Cardiac muscle cell (in vitro differentiated cells and primary cell): ENCODE measurements around the gene SYT7. TPM values are rescaled to one million over a fixed set of nuclear protein-coding genes. Genes with fewer than 3 reads are reported as not detected.

Experiments used
- DNase-seq, 2 donors: peaks; one replicate each; pipeline versions ENCODE4 v3.0.0 to v3.0.0-alpha.2; 2010 to 2017; ENCODE audit warnings: low read depth in 1 of 2, low spot score in 1 of 2
- H3K27ac ChIP-seq: fragments of 200-600 bp; sonication (generic); 2 replicates; pipeline ENCODE4 v1.5.1; 2016
- H3K27me3 ChIP-seq: fragments of 200-600 bp; sonication (generic); 2 replicates; pipeline ENCODE4 v1.6.0; 2016; ENCODE audit warnings: control low read depth
- H3K36me3 ChIP-seq: fragments of 200-600 bp; sonication (generic); 2 replicates; pipeline ENCODE4 v1.5.1; 2016; ENCODE audit warnings: control low read depth
- H3K4me1 ChIP-seq: fragments of 200-600 bp; sonication (generic); 2 replicates; pipeline ENCODE4 v1.8.1; 2017; ENCODE audit warnings: low read depth, mild to moderate bottlenecking, mixed run types
- H3K4me3 ChIP-seq: fragments of 200-600 bp; sonication (generic); 2 replicates; pipeline ENCODE4 v1.5.1; 2016; ENCODE audit warnings: mild to moderate bottlenecking
- H3K9me3 ChIP-seq: fragments of 200-600 bp; sonication (generic); 2 replicates; pipeline ENCODE4 v1.5.1; 2017; ENCODE audit warnings: low read depth, mild to moderate bottlenecking, control low read depth
- polyA plus RNA-seq: library from polyadenylated mRNA; unstranded; fragments of >200 nt; fragmentation: Nextera tagmentation; extraction: Ambion mirVana; gene quantifications from 2 replicates; pipeline ENCODE4 v1.2.1, GENCODE V29; 2016
- total RNA-seq: library from RNA; depleted of rRNA; stranded (reverse); fragments of >200 nt; gene quantifications from 2 replicates; pipeline ENCODE4 v1.2.3, GENCODE V29; 2016
- TF ChIP-seq, protein P1 (sequence below): IDR thresholded peaks from 2 replicates; pipeline ENCODE4 v1.5.1; 2012; ENCODE audit warnings: low read depth, mild to moderate bottlenecking, low read length

The SYT7 gene
- total and polyA plus RNA-seq, 2 experiments from 2014 or later: 6.3 to 12.1 TPM

DNA sequence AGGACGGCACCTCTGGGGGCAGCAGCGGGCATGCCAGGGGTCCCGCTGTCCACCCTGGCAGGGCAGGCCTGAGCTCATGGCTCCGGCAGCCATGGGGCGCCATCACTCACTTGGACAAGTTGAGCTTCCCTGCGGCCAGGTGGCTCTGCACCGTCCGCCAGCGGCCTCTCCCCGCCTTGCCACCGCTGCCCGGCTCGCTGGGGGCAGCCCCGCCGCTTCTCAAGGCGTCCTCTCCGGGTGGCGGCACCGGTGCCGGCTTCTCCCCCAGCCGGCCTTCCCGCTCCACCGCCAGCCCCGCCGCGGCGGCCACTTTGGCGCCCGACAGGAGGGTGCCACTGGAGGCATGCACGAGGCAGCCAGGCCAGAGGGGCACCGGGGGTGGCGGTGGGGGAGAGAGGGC, 35.0 kb downstream of the SYT7 start:
- H3K9me3 ChIP-seq: no peaks in the 10 kb centered on the region
- H3K27ac ChIP-seq: no peak overlapping the region
- no peaks in the 10 kb centered on the region for H3K36me3 ChIP-seq
- no peaks in the 10 kb centered on the region for H3K27me3 ChIP-seq
- H3K4me3 ChIP-seq: no peak overlapping the region
- TF ChIP-seq, protein P1, sequence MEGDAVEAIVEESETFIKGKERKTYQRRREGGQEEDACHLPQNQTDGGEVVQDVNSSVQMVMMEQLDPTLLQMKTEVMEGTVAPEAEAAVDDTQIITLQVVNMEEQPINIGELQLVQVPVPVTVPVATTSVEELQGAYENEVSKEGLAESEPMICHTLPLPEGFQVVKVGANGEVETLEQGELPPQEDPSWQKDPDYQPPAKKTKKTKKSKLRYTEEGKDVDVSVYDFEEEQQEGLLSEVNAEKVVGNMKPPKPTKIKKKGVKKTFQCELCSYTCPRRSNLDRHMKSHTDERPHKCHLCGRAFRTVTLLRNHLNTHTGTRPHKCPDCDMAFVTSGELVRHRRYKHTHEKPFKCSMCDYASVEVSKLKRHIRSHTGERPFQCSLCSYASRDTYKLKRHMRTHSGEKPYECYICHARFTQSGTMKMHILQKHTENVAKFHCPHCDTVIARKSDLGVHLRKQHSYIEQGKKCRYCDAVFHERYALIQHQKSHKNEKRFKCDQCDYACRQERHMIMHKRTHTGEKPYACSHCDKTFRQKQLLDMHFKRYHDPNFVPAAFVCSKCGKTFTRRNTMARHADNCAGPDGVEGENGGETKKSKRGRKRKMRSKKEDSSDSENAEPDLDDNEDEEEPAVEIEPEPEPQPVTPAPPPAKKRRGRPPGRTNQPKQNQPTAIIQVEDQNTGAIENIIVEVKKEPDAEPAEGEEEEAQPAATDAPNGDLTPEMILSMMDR: no peak
- DNase-seq: no peak
- H3K4me1 ChIP-seq: peaks cover 6% of the 10 kb centered on the region

DNA sequence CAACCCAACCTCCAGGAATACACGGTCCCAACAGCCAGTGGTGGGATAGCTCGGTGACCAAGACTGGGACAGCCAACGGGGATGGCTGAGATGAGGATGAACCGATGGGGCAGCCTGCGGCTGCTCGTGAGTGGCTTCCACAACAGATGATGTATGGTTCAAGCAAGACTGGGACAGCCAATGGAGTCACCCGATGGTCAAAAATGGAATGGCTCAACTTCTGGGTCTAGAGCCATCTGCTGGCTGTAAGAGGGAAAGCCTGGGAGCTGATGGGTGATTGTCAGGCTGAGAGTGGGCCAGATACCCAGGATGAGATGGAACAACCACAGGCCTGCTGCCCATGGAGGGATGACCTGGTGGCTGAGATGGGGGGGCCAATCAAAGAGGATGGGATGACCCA, 35.5 kb downstream of the SYT7 start:
- Histone ChIP-seq H3K9me3 (no peaks in the 10 kb centered on the region), H3K36me3 (no peaks in the 10 kb centered on the region), H3K27ac (no peak overlapping the region), H3K4me3 (no peak overlapping the region), H3K4me1 (peaks cover 6% of the 10 kb centered on the region), H3K27me3 (no peaks in the 10 kb centered on the region)
- no peak for DNase-seq
- TF ChIP-seq, protein P1: peak; percentile 42

DNA sequence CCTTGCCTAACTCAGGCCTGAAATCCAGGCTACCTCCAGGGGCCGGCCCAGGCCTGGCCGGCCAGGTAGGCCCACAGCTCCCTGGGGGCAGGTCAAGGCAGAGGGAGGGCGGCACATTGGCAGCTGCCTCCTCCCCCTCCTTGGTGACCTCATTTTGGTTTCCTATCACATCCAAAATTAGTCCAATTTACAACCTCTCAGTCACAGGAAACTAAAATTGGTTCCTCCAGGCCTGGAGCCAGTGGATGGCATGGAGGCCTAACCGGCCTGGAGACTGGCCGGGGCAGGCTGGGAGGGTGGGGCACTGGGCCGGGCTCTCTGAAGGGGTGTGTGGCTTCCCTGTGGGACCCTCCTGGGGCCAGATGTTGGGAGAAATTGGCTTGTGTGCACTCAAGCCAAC, 36.4 kb downstream of the SYT7 start:
- H3K27ac ChIP-seq: no peak overlapping the region
- H3K9me3 ChIP-seq: no peaks in the 10 kb centered on the region
- H3K4me3 ChIP-seq: no peak overlapping the region
- no peaks in the 10 kb centered on the region for H3K27me3 ChIP-seq
- TF ChIP-seq, protein P1: no peak
- H3K36me3 ChIP-seq: no peaks in the 10 kb centered on the region
- DNase-seq: no peak
- H3K4me1 ChIP-seq: peaks cover 6% of the 10 kb centered on the region

DNA sequence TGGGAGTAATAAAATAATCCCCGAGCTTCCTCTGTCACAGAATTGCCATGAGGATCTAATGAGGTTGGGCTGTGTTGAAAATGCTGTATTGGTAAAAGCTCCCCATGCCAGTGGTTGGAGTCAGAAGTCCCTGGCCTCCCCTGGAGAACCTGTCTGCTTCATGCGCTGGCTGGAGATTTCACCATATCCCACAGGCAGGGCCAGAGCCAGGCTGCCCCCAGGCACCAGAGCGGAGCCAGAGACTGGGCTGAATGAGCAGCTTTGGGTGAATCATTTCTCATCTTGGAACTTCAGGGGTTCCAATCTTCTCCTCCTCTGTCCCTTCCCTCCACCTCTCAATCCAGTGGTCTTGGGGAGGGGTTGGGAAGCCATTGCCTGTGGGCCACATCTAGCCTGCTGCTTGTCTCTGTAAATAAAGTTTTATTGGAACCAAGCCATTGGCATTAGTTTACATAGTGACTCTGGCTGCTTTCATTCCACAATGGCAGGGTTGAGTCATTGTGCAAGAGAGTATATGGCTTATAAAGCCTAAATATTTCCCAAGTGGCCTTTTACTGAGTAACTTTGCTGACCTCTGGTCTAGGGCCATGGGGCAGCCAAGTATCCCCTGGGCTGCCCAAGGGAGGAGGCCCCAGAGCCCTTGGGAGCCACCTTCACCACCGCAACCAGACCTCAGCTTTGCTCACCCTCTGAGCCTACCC, 37.1 kb downstream of the SYT7 start:
- Histone ChIP-seq H3K36me3 (no peaks in the 10 kb centered on the region), H3K27me3 (no peaks in the 10 kb centered on the region), H3K27ac (no peak overlapping the region), H3K4me1 (peaks cover 6% of the 10 kb centered on the region), H3K9me3 (no peaks in the 10 kb centered on the region), H3K4me3 (no peak overlapping the region)
- peak in 1 of 2 donors; percentile 39 for DNase-seq
- TF ChIP-seq, protein P1: no peak

DNA sequence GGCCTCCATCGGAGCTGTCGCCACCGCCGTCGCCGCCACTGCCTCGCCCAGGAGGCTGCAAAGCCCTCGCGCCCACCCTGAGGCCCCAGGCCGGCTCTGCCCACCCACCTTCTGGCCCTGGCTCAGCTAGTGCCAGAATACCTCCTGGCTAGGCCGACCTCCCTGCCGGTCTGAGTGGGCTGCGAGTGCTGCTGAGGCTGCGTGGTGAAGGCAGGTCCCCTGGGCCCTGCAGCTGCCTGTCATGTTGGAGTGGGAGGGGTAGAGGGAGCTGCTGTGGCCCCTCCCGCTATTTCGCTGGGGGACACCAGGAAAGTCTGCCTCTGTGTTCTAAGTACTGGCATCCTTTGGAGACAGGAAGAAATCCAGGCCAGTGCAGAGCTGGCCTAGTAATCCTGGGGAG, 38.2 kb downstream of the SYT7 start:
- no peaks in the 10 kb centered on the region for H3K27me3 ChIP-seq
- H3K9me3 ChIP-seq: no peaks in the 10 kb centered on the region
- no peak for DNase-seq
- TF ChIP-seq, protein P1: no peak
- H3K27ac ChIP-seq: no peak overlapping the region
- no peak overlapping the region for H3K4me3 ChIP-seq
- peaks cover 4% of the 10 kb centered on the region for H3K4me1 ChIP-seq
- no peaks in the 10 kb centered on the region for H3K36me3 ChIP-seq
